Activated T-helper 17 cell treated with anti-CD3 and anti-CD28 coated beads, Interleukin-2, amount 50 U/mL, for 72 hours (primary cell): ENCODE results near the gene ANLN. TPM values are rescaled to one million over a fixed set of nuclear protein-coding genes. Genes with fewer than 3 reads are reported as not detected.
A peak's percentile ranks its signal among the peaks of the same experiment; 100 is the strongest.
"Not testable (repeated sequence)": the region's sequence is repeated elsewhere in the genome, so short reads cannot be mapped to it uniquely, and the experiment has no call there.

ENCODE experiments used
- ATAC-seq: fragments of 150-1000 bp; cut with Tn5 transposase; replicated peaks from 2 replicates; pipeline ENCODE4 v1.10.0; 2021; ENCODE audit warnings: mild to moderate bottlenecking, moderate library complexity
- H3K27ac Mint-ChIP-seq: one replicate; pipeline ENCODE4 v1.8.0; 2022; ENCODE audit warnings: mixed read lengths
- H3K27me3 Mint-ChIP-seq: one replicate; pipeline ENCODE4 v1.8.0; 2022; ENCODE audit warnings: mixed read lengths
- H3K36me3 Mint-ChIP-seq: one replicate; pipeline ENCODE4 v1.8.0; 2022; ENCODE audit warnings: low read depth, mild to moderate bottlenecking, mixed read lengths
- H3K4me1 Mint-ChIP-seq: one replicate; pipeline ENCODE4 v1.8.0; 2022; ENCODE audit warnings: mixed read lengths
- H3K4me3 Mint-ChIP-seq: one replicate; pipeline ENCODE4 v1.8.0; 2022; ENCODE audit warnings: mild to moderate bottlenecking, mixed read lengths
- H3K9me3 Mint-ChIP-seq: one replicate; pipeline ENCODE4 v1.8.0; 2022; ENCODE audit warnings: mixed read lengths
- total RNA-seq, 2 donors: library from RNA; stranded (reverse); gene quantifications; one replicate each; pipeline ENCODE4 v1.2.3, GENCODE V29; 2022

Gene ANLN
- total RNA-seq, 2 donors from 2014 or later = 64.3 to 67.1 TPM

DNA sequence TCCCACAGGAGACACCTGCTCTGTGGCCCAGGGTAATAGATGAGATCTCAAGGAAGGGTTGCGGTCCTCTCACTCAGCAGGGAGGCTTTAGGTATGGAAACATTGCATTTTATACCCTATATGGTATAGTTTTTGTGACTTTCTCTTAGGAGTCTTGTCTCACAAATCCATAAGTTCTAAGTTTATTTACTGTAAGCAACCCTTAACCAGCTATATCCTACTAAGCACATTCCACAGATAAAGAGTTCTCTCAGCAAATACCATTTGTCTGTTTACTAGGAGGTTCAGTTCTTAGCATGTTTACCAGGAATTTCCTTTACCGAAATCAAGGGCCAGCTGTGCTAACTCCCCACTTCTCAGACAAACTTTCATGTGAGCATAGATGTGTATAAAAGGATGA lies 66.9 kb downstream of the ANLN start:
- peaks cover 23% of the 10 kb centered on the region for H3K36me3 Mint-ChIP-seq
- no peak overlapping the region for H3K4me3 Mint-ChIP-seq

DNA sequence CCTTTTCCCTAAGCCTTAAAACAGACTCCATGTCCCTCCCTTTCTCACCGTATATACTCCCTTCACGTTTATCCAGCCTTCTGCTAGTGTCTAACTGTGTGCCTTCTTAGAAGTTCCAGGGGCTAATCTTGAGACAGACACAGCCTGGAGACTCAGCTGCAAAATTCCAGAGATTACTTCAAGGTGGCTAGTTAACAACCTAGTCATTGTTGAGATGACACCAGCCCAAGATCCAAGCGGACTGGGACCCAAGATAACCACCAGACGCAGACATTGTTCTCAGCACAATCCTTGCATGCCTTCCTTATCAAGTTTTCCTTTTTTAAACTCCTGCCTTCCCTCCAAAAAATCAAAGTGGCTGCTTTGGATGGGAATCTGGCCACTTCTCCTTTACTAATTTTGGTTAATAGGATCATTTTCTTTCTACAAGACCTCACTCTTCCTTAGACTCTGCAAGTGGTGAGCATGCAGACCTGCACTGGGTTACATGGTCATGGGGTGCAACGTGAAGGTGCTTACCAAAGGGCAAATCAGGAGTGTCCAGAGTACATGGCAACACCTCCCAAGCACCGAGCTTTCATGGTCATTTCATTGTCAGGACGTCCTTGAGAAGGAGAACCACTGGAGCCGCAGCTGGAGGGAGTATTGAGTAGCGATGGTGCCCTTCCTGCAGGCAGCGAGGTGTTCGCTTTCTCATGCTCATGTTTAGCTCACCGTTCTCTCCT lies 69.7 kb downstream of the ANLN start:
- Mint-ChIP-seq H3K4me3 (no peak overlapping the region), H3K9me3 (no peaks in the 10 kb centered on the region), H3K4me1 (no peaks in the 10 kb centered on the region), H3K36me3 (peaks cover 2% of the 10 kb centered on the region), H3K27me3 (no peaks in the 10 kb centered on the region), H3K27ac (no peak overlapping the region)
- ATAC-seq = no peak

More for the DNA sequence above, 66.9 kb downstream of the ANLN start:
- no peaks in the 10 kb centered on the region for H3K27me3 Mint-ChIP-seq
- ATAC-seq = no peak
- no peaks in the 10 kb centered on the region for H3K4me1 Mint-ChIP-seq
- no peak overlapping the region for H3K27ac Mint-ChIP-seq
- H3K9me3 Mint-ChIP-seq = no peaks in the 10 kb centered on the region

DNA sequence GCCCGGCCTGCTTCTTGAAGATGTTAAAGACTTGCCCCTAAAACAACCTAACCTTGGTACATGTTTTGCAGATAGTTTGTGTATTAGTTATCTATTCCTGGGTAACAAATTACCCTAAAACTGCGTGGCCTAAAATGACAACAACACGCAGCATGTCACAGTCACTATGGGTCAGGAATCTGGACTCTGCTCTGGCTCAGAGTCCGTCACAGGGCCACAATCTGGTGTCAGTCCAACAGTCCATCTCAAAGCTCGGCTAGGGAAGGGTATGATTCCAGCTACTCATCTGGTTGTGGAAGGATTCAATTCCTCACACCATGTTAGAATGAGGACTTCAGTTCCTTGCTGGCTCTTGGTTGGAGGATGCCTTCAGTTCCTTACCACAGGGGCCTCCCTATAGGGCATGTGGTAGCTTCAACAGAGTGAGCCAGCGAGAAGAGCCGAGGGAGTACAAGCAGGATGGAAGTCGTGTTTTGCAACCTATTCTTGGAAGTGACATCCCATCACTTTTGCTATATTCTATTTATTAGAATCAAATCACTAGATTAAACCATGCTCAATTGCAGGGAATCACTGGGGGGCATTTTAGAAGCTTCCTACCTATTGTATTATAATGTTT lies 71.3 kb downstream of the ANLN start:
- no peaks in the 10 kb centered on the region for H3K4me1 Mint-ChIP-seq

DNA sequence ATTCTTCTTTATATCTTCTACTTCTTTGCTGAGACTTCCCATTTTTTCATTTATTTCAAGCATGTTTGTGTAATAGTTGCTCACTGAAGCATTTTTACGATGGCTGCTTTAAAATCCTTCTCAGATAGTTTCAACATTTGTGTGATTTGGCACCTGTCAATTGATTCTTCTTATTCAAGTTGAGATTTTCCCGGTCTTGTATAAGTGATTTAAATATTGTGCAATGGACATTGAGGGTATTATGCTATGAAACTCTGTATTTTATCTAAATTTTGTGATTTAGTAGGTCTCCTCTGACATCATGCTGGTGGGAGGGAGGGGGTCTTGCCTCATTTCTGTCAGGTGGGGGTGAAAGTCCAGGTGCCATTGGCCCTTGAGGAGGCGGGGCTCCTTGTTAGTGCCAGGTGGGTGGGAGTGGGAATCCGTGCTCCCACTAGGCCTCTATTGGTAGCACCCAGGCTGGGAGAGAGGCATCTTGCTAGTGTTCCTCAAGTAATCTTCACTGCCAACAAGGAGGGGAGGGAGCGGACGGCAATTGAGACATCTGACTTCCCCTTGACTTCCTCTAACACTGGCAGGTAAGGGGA lies 73.0 kb downstream of the ANLN start:
- no peaks in the 10 kb centered on the region for H3K4me1 Mint-ChIP-seq
- no peak overlapping the region for H3K4me3 Mint-ChIP-seq
- no peak overlapping the region for H3K27ac Mint-ChIP-seq
- H3K27me3 Mint-ChIP-seq = no peaks in the 10 kb centered on the region
- ATAC-seq = no peak
- no peaks in the 10 kb centered on the region for H3K36me3 Mint-ChIP-seq
- no peaks in the 10 kb centered on the region for H3K9me3 Mint-ChIP-seq

More for the DNA sequence above, 71.3 kb downstream of the ANLN start:
- no peak for ATAC-seq
- Mint-ChIP-seq H3K36me3 (no peaks in the 10 kb centered on the region), H3K9me3 (no peaks in the 10 kb centered on the region), H3K27me3 (no peaks in the 10 kb centered on the region), H3K27ac (no peak overlapping the region), H3K4me3 (no peak overlapping the region)

DNA sequence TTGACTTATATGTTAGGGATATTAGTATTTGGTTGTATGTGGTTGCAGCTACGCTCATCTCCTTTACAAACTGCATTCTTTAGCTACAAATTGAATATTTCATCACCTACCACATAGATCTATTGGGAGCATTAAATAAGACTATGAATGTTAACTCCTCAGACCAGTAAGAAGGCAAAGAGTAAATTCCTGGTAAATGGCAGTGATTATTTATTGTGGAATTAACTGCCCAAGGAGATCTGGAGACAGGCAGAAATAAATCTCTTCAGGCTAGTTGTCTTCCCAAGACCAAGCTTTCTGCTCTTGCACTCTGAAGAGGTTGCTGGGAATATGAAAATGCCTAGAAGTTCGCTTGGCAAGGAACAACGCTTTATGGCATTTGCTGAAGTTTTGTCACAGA lies 74.6 kb downstream of the ANLN start:
- Mint-ChIP-seq H3K36me3 (no peaks in the 10 kb centered on the region), H3K27me3 (no peaks in the 10 kb centered on the region), H3K27ac (no peak overlapping the region), H3K4me1 (no peaks in the 10 kb centered on the region), H3K4me3 (no peak overlapping the region), H3K9me3 (no peaks in the 10 kb centered on the region)
- ATAC-seq = no peak

DNA sequence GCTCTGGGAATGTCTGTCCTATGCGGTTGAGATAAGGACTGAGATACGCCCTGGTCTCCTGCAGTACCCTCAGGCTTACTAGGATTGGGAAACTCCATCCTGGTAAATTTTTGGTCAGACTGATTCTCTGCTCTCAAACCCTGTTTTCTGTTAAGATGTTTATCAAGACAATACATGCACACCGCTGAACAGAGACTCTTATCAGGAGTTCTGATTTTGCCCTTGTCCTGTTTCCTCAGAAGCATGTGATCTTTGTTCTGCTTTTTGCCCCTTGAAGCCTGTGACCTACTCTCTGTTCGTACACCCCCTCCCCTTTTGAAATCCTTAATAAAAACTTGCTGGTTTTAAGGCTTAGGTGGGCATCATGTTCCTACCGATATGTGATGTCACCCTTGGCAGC lies 76.3 kb downstream of the ANLN start:
- ATAC-seq, H3K4me1 Mint-ChIP-seq, H3K36me3 Mint-ChIP-seq, H3K27ac Mint-ChIP-seq, H3K27me3 Mint-ChIP-seq, H3K9me3 Mint-ChIP-seq, H3K4me3 Mint-ChIP-seq: not testable (repeated sequence)

DNA sequence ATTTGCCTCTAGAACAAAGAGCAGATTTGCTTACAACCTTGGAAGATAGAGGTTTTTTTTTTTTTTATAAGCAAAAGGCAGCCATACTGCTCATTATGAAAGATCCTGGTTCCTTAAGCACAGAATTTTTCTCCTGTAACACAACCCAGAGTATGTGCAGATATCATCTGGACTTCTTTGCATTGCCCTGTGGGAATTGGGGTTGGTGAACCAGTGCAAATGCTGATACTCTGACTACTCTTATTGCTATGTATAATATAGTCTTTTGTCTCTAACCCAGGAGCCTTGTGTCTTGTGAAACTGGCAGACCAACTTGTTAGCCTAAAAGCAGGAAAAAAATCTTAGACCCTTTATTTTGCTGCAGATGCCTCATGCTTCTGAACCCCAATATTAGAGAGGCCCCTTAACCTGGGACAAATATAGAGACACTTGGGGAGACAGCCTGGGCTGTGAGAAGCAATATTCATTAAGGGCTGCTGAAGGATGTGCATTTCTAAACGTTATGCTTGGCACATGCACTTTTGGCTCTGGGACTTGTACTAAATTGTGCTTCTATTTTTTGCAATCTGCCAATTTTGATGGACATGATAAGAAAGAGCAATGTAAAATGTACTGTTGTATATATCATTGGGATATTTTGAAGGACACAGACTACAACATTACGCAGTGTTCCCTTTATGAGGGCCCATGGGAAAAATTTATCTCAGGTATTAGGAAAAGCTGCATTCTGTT lies 78.9 kb downstream of the ANLN start:
- no peak overlapping the region for H3K27ac Mint-ChIP-seq
- H3K4me3 Mint-ChIP-seq = no peak overlapping the region
- no peak for ATAC-seq
- H3K36me3 Mint-ChIP-seq = no peaks in the 10 kb centered on the region
- H3K9me3 Mint-ChIP-seq = no peaks in the 10 kb centered on the region
- peaks cover 4% of the 10 kb centered on the region for H3K27me3 Mint-ChIP-seq
- H3K4me1 Mint-ChIP-seq = no peaks in the 10 kb centered on the region

DNA sequence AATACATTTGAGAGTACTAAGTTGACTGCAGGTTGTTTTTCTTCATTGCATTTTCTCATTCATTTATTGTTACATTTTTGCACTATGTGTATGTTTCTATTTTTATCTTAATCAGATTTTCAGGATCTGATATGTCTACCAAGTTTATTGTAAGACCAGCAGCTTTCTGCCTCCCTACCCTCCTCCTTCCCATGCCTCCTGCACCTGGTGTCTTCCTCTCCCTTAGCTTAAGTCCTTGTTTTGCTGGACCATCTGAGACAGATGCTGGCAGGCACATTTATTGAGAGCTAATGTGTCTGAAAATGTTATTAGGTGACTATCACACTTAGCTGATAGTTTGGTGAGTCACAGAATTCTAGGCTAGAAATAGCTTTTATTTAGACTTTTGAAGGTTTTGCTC lies 79.6 kb downstream of the ANLN start:
- H3K9me3 Mint-ChIP-seq = no peaks in the 10 kb centered on the region
- no peak for ATAC-seq
- H3K27ac Mint-ChIP-seq = no peak overlapping the region
- H3K4me1 Mint-ChIP-seq = peaks cover 1% of the 10 kb centered on the region
- peaks cover 4% of the 10 kb centered on the region for H3K27me3 Mint-ChIP-seq
- no peaks in the 10 kb centered on the region for H3K36me3 Mint-ChIP-seq
- H3K4me3 Mint-ChIP-seq = no peak overlapping the region

DNA sequence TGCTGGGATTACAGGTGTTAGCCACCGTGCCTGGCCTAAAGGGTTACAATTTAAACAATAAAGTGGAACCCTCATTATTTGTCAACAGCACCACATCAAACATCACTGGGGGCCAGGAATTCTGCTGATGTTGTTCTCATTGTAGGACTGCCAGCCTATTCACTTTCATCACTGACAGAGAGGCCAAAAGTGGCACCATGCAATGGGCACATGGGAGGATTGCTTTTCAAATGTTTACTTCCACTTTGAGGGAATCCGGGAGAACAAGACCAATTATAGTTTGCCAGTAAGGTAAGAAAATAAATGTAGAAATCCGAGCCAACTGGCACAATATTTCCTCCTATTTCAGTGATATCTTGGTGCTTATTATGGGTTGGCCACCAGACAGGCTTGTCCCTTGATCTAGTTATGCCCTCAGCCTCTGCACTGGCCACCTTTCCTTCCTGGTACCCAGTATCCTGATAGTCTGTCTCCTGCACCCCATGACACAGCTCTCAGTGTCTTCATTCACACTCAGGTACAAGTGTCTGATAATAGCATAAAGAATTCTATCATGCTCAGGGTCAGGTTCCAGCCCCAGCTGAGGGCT lies 82.6 kb downstream of the ANLN start:
- H3K9me3 Mint-ChIP-seq = no peaks in the 10 kb centered on the region
- H3K36me3 Mint-ChIP-seq = no peaks in the 10 kb centered on the region
- no peak overlapping the region for H3K27ac Mint-ChIP-seq
- peaks cover 6% of the 10 kb centered on the region for H3K4me1 Mint-ChIP-seq
- no peak for ATAC-seq
- peaks cover 4% of the 10 kb centered on the region for H3K27me3 Mint-ChIP-seq
- H3K4me3 Mint-ChIP-seq = no peak overlapping the region

DNA sequence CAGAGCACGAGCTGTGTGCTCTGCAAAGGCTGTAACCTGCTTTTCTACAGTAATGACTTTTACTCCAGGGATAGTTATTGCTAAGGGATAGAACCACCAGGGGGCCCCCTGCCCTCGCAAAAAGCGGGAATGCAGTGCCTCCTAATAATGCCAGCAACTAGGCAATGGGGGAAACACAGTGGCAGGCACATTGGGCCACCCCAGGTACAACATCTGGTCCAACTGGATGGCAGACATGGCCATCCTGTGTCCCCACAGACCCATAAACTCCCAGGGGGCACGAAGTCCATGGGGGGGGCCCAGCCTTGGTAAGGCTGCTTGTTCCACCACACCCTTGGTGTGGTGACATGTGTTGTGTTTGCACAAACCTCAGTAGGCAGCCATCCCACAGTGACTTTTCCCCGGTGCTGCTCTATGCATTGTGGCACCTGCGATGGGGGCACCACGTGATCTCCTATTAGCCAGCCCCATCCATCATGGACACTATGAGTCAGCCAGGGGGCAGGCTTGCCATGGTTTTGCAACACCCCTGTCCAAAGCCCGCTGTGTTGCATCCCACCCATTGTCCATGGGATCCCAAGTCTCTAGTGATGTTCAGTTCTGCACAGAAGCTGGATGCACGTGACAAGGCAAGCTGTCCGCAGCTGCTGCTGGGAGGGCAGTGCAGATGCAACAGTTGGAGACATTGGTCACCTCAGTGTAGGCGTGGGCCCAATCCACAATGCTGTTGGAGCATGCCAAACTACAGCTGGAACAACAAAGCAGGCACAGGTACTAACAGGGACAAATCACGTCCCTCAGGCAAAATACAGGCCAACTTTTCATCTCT lies 84.0 kb downstream of the ANLN start:
- Mint-ChIP-seq H3K4me1 (peaks cover 6% of the 10 kb centered on the region), H3K4me3 (no peak overlapping the region), H3K9me3 (no peaks in the 10 kb centered on the region), H3K27ac (no peak overlapping the region), H3K36me3 (no peaks in the 10 kb centered on the region), H3K27me3 (peaks cover 4% of the 10 kb centered on the region)
- peak; percentile 15 for ATAC-seq

DNA sequence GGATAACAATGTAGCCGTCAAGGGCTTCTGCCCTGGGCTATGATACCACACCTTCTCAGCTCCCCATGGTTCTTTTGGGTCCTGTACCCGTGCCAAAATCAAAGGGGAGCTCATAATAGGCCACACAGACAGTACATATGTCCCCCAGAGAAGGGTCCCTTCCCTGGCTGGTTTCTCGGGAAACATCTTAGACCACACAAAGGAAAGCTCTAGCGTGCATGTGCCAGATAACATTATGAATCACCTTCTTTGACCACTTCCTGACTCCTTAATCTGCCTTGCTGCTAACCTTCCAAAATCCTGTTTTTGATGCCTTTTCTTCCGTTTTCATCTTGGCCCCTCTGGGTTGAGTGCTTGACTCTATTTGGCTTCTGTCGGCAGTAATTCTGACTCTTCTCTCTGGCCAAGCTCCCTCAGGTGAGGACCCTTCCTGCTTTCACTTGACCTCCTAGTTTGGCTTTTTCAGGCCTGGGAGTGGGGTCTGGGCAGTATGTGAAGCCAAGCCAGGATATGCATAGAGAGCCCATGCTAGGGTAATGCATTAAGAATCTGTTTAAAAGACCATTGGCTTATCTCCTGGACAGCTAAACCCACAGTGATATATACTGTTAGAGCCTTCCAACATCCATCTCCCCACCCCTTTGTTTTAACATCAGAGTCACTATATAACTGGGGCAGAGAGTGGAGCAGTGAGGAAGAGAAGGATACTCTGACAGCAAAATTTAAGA lies 84.8 kb downstream of the ANLN start:
- no peak overlapping the region for H3K27ac Mint-ChIP-seq
- peaks cover 6% of the 10 kb centered on the region for H3K4me1 Mint-ChIP-seq
- peak; percentile 68 for ATAC-seq
- H3K9me3 Mint-ChIP-seq = peaks cover 4% of the 10 kb centered on the region
- no peak overlapping the region for H3K4me3 Mint-ChIP-seq
- H3K36me3 Mint-ChIP-seq = no peaks in the 10 kb centered on the region
- peaks cover 4% of the 10 kb centered on the region for H3K27me3 Mint-ChIP-seq

DNA sequence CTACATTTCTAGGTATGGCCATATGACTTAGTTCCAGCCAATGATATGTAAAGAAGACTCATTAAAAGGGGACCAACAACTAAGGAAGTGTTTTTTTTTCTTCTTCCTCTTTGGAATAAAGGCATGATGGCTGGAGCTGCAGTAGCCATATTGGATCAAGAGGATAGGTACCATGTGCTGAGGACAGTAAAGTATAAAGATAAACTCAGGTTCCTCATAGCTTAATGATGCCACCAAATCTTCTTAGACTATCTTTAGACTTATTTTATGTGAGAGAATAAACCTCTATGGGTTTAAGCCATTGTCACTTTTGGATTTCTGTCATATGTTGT lies 85.3 kb downstream of the ANLN start:
- Mint-ChIP-seq H3K4me1 (peaks cover 6% of the 10 kb centered on the region), H3K27me3 (peaks cover 3% of the 10 kb centered on the region), H3K27ac (no peak overlapping the region), H3K9me3 (peaks cover 7% of the 10 kb centered on the region), H3K36me3 (no peaks in the 10 kb centered on the region), H3K4me3 (no peak overlapping the region)
- ATAC-seq = no peak

DNA sequence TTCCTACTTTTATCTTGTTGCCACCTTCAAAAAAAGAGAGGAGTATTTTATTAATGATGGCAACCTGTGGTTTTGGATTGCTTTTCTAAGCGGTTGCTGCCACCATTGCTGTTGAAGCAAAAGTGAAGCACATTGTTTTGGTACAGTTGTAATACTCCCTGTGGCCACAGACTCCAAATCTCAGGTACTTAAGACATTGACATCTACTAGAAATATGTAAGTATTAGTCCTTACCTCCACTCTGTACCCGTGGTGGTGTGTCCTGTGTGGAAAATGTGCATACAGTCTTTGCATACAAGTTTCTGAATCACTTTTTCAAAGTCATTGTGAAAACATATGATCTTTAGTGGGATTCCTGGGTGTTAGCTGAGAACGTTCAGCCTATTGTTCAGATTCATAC lies 85.7 kb downstream of the ANLN start:
- H3K9me3 Mint-ChIP-seq = peaks cover 7% of the 10 kb centered on the region
- H3K36me3 Mint-ChIP-seq = no peaks in the 10 kb centered on the region
- no peak overlapping the region for H3K27ac Mint-ChIP-seq
- H3K4me1 Mint-ChIP-seq = peaks cover 6% of the 10 kb centered on the region
- H3K27me3 Mint-ChIP-seq = no peaks in the 10 kb centered on the region
- peak; percentile 73 for ATAC-seq
- H3K4me3 Mint-ChIP-seq = no peak overlapping the region
